ENCODE data around the gene DACT3.
A peak's percentile ranks its signal among the peaks of the same experiment; 100 is the strongest.

DACT3 gene

GRCh38 chr19:46698395-46699321, 37.7 kb upstream of the DACT3 start:
- no peak for TF ChIP-seq CTCF (IDR thresholded peaks at IDR 0.05)
- Histone ChIP-seq H3K27ac (peak overlapping the region in 1 of 2 donors; percentile 20), H3K4me1 (peaks cover 0 to 13% (median 5%) of the 10 kb centered on the region in 4 donors)

GRCh38 chr19:46697204-46697960, 36.4 kb upstream of the DACT3 start:
- H3K4me3 ChIP-seq = peak overlapping the region; percentile 27 to 38

More at GRCh38 chr19:46698395-46699321, 37.7 kb upstream of the DACT3 start:
- no peak overlapping the region for H3K4me3 ChIP-seq
- intact Hi-C loops (cut with DNase I; ENCODE audit: low total_unique reads) = no loop called here
- no peaks in the 10 kb centered on the region for H3K27me3 ChIP-seq
- no peak for DNase-seq
- peaks cover 59 to 99% (median 90%) of the 10 kb centered on the region in 3 donors for H3K36me3 ChIP-seq
- no peaks in the 10 kb centered on the region for H3K9me3 ChIP-seq

GRCh38 chr19:46696866-46697203, 35.9 kb upstream of the DACT3 start:
- no peaks in the 10 kb centered on the region for H3K9me3 ChIP-seq
- peak overlapping the region; percentile 27 to 38 for H3K4me3 ChIP-seq
- intact Hi-C loops (cut with DNase I; ENCODE audit: low total_unique reads) = no loop called here
- H3K27ac ChIP-seq = no peak overlapping the region
- peaks cover 0 to 13% (median 5%) of the 10 kb centered on the region in 4 donors for H3K4me1 ChIP-seq
- H3K36me3 ChIP-seq = peaks cover 61 to 99% (median 91%) of the 10 kb centered on the region in 3 donors
- no peak for TF ChIP-seq CTCF (IDR thresholded peaks at IDR 0.05)
- H3K27me3 ChIP-seq = no peaks in the 10 kb centered on the region
- DNase-seq = no peak

More at GRCh38 chr19:46697204-46697960, 36.4 kb upstream of the DACT3 start:
- H3K27ac ChIP-seq = peak overlapping the region; percentile 16 to 20
- H3K27me3 ChIP-seq = no peaks in the 10 kb centered on the region
- DNase-seq = peak; percentile 86 to 93
- peaks cover 61 to 99% (median 91%) of the 10 kb centered on the region in 3 donors for H3K36me3 ChIP-seq
- intact Hi-C loops (cut with DNase I; ENCODE audit: low total_unique reads) = no loop called here
- H3K9me3 ChIP-seq = no peaks in the 10 kb centered on the region
- peaks cover 0 to 13% (median 5%) of the 10 kb centered on the region in 4 donors for H3K4me1 ChIP-seq
- peak in 1 of 2 experiments; percentile 9 for TF ChIP-seq CTCF (IDR thresholded peaks at IDR 0.05)

GRCh38 chr19:46696052-46696451, 35.1 kb upstream of the DACT3 start:
- intact Hi-C loops (cut with DNase I; ENCODE audit: low total_unique reads) = no loop called here
- H3K27ac ChIP-seq = no peak overlapping the region
- no peaks in the 10 kb centered on the region for H3K9me3 ChIP-seq
- no peak for TF ChIP-seq CTCF (IDR thresholded peaks at IDR 0.05)
- peaks cover 0 to 13% (median 5%) of the 10 kb centered on the region in 4 donors for H3K4me1 ChIP-seq
- no peak for DNase-seq
- no peaks in the 10 kb centered on the region for H3K27me3 ChIP-seq
- H3K36me3 ChIP-seq = peaks cover 65 to 99% (median 91%) of the 10 kb centered on the region in 3 donors
- H3K4me3 ChIP-seq = no peak overlapping the region

GRCh38 chr19:46693760-46694159, 32.8 kb upstream of the DACT3 start:
- Histone ChIP-seq H3K36me3 (peaks cover 64 to 99% (median 92%) of the 10 kb centered on the region in 3 donors), H3K27me3 (no peaks in the 10 kb centered on the region), H3K4me1 (peaks cover 0 to 13% (median 5%) of the 10 kb centered on the region in 4 donors), H3K4me3 (no peak overlapping the region), H3K9me3 (no peaks in the 10 kb centered on the region), H3K27ac (no peak overlapping the region)
- intact Hi-C loops (cut with DNase I; ENCODE audit: low total_unique reads) = no loop called here
- TF ChIP-seq CTCF (IDR thresholded peaks at IDR 0.05) = no peak
- DNase-seq = no peak

Data from tibial artery (tissue), 4 donors.